ENCODE results near the gene COL5A1.

The COL5A1 gene

DNA sequence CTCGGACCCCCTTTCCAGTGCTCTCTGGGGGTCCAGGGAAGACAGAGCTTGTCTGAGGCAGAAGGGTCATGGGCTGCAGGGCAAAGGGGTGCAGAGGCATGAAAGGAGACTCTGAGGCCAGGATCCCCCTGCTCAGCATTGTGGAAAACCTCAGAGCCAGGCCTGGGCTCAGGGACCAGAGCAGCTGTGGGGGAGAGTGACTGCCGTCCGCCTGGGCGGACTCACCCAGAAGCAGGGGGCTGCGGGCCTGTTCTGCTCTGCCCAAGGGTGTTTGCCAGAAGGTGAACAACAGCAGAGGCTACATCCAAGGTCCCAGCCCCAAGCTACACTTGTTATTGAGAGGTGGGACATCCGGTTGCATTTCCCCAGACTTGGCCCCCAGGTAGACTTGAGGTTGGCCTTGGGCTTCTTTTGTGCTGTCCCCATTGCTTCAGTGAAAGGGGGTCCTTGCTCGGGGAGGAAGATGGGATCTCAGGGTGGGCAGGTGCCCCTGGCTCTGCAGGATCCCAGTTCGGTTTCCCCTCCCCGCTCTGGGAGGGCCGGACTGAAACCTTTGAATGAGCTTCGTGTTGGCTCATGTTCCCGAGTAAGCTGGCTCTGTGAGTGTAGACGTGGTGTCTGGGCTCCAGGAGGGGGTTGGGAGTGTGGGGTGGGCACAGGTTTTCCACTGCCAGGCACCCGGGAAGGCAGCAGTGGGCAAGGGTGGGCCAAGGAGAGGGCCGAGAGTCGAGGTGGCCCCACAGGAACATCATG lies 92.1 kb downstream of the COL5A1 start:
- H3K4me2 ChIP-seq = no peak overlapping the region
- H3K9me3 ChIP-seq = no peaks in the 10 kb centered on the region
- no peak for TF ChIP-seq Cebpa-rat (IDR thresholded peaks at IDR 0.05)
- H3K9ac ChIP-seq = no peak overlapping the region
- peaks cover 37% of the 10 kb centered on the region for H3K4me1 ChIP-seq
- no peak overlapping the region for H3K27ac ChIP-seq
- peaks cover 53% of the 10 kb centered on the region for H3K36me3 ChIP-seq
- H3K27me3 ChIP-seq = no peaks in the 10 kb centered on the region
- peaks cover 26% of the 10 kb centered on the region for H4K20me1 ChIP-seq
- no peak overlapping the region for H3K4me3 ChIP-seq

DNA sequence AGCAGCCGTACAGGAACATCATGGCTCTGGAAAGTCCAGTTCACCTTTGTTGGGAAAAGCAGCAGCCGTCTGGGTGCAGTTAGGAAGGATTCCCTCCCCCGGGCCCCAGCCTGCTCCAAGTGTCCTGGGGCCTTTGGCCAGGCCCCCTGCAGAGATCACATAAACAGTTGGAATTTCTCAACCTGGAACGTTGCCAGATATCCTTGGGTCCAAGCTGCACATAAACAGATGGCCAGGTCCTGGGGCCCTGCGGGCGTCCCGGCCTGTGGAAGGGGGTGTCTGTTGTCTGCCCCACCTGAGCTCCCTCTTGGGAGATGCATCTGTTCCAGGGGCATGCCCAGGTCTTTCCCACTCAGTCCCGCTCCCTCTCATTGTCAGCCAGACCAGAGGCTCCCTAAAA lies 92.7 kb downstream of the COL5A1 start:
- Histone ChIP-seq H3K9ac (no peak overlapping the region), H3K36me3 (peaks cover 47% of the 10 kb centered on the region), H3K27ac (no peak overlapping the region), H3K9me3 (no peaks in the 10 kb centered on the region), H3K4me2 (no peak overlapping the region), H3K27me3 (no peaks in the 10 kb centered on the region), H3K4me1 (peaks cover 37% of the 10 kb centered on the region), H4K20me1 (peaks cover 24% of the 10 kb centered on the region), H3K4me3 (no peak overlapping the region)
- TF ChIP-seq Cebpa-rat (IDR thresholded peaks at IDR 0.05) = no peak

DNA sequence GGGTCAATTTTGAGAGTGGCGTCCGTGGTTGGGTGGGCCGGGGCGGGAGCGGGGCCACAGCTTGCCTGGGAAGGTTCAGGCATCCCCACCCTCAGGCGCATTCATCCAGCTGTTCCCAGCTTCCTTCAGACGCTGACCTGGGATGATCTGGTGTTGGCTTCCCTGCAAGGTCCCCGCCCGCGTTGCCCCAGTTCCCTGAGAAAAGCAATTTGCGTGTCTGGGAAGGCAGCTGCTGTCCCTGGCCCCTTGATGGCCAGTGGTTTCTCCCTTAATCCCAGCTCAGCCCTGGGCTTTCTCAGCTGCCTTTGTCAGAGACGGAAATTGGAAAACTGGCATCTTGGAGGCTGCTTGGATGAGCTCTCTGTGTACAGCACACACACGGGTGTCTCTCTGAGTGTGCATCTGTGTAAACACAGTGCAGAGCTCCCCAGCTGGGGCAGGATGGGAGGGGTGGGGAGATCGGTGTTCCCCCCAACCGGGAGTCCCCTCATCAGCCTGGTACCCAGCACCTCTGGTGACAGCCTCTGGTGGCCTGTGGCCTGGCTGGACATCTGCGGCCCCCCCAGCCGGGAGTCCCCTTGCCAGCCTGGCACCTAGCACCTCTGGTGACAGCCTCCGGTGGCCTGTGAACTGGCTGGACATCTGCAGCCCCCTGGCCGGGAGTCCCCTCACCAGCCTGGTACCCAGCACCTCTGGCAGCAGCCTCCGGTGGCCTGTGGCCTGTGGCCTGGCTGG lies 94.0 kb downstream of the COL5A1 start:
- no peak overlapping the region for H3K27ac ChIP-seq
- H3K9ac ChIP-seq = no peak overlapping the region
- H3K4me2 ChIP-seq = no peak overlapping the region
- no peaks in the 10 kb centered on the region for H3K27me3 ChIP-seq
- H4K20me1 ChIP-seq = peaks cover 33% of the 10 kb centered on the region
- H3K4me3 ChIP-seq = no peak overlapping the region
- TF ChIP-seq Cebpa-rat (IDR thresholded peaks at IDR 0.05) = no peak
- peaks cover 46% of the 10 kb centered on the region for H3K36me3 ChIP-seq
- no peaks in the 10 kb centered on the region for H3K9me3 ChIP-seq
- peaks cover 43% of the 10 kb centered on the region for H3K4me1 ChIP-seq

GRCh38 chr9:134736791-134737497 lies 95.3 kb downstream of the COL5A1 start:
- H3K36me3 ChIP-seq = peaks cover 37% of the 10 kb centered on the region
- no peak overlapping the region for H3K4me3 ChIP-seq
- peak overlapping the region; percentile 76 for H3K4me2 ChIP-seq
- H3K4me1 ChIP-seq = peaks cover 48% of the 10 kb centered on the region
- no peaks in the 10 kb centered on the region for H3K9me3 ChIP-seq
- peaks cover 40% of the 10 kb centered on the region for H4K20me1 ChIP-seq
- no peaks in the 10 kb centered on the region for H3K27me3 ChIP-seq
- TF ChIP-seq Cebpa-rat (IDR thresholded peaks at IDR 0.05) = no peak
- H3K9ac ChIP-seq = no peak overlapping the region
- H3K27ac ChIP-seq = no peak overlapping the region

GRCh38 chr9:134737842-134738580 lies 96.4 kb downstream of the COL5A1 start:
- Histone ChIP-seq H3K4me3 (no peak overlapping the region), H3K4me1 (peaks cover 55% of the 10 kb centered on the region), H3K27ac (no peak overlapping the region), H3K9ac (no peak overlapping the region), H3K4me2 (peak overlapping the region; percentile 76), H3K36me3 (peaks cover 32% of the 10 kb centered on the region; the same call in 1 of the 2 replicates), H3K27me3 (no peaks in the 10 kb centered on the region), H4K20me1 (peaks cover 51% of the 10 kb centered on the region), H3K9me3 (no peaks in the 10 kb centered on the region)
- TF ChIP-seq Cebpa-rat (IDR thresholded peaks at IDR 0.05) = no peak

DNA sequence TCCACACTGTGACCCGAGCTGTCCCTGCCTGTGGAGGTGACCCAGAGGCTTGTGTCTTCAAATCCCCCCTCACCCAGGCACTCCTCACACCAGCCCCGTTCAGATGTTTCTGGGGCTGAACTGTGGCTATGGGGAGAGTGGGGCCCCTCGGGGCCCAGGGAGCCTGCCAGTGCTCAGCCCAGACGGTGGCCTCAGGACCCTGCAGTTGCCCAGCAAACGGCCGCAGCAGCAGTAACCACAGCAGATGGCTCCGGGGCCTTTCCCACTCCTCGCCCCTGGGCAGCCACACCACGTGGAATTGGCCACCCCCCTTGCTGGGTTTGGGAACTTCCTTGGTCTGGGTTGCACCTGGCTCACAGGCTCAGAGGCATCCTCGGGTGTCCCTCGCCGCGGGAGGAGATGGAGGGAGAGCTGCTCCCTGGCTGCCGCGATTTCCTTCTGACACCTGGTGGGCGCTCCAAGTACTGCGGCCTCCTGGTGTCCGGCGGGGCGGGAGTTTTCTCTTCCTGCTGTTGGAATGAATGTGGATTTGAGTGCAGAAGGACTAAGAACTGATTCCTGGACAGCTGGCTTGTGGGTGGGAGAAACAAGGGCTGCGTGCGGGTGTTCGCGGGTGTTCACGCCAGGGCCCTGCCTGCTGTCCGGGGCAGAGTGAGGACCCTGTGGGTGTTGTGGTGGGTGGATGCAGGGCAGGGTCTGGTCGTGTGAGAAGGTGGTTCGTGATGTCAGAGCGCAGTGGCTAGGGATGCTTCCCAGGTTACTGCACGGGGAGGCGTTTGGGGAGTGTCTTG lies 97.5 kb downstream of the COL5A1 start:
- Histone ChIP-seq H3K9ac (no peak overlapping the region), H4K20me1 (peaks cover 61% of the 10 kb centered on the region)

DNA sequence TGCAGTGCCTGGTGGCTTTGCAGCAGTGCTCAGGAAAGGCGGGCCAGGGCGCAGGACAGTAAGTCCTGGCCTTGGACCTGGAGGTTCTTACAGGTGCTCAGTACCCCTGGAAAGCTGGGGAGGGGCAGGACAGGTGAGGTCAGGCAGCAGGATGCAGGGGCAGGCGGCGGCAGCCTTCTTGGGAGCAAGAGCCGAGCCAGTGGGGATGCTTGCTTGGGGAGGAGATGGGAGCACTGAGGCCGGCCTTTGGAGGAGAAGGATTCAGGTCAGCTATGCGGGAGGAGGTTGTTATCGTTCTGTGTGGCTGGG lies 98.0 kb downstream of the COL5A1 start:
- peaks cover 4% of the 10 kb centered on the region for H3K9me3 ChIP-seq
- no peak overlapping the region for H3K9ac ChIP-seq
- no peaks in the 10 kb centered on the region for H3K27me3 ChIP-seq
- no peak overlapping the region for H3K4me2 ChIP-seq
- no peak overlapping the region for H3K4me3 ChIP-seq
- no peak for TF ChIP-seq Cebpa-rat (IDR thresholded peaks at IDR 0.05)
- H3K36me3 ChIP-seq = peaks cover 32% of the 10 kb centered on the region
- no peak overlapping the region for H3K27ac ChIP-seq
- H4K20me1 ChIP-seq = peaks cover 61% of the 10 kb centered on the region
- H3K4me1 ChIP-seq = peaks cover 63% of the 10 kb centered on the region

More for the DNA sequence above, 97.5 kb downstream of the COL5A1 start:
- no peaks in the 10 kb centered on the region for H3K9me3 ChIP-seq
- H3K36me3 ChIP-seq = peaks cover 31% of the 10 kb centered on the region
- no peak overlapping the region for H3K4me3 ChIP-seq
- H3K27me3 ChIP-seq = no peaks in the 10 kb centered on the region
- no peak for TF ChIP-seq Cebpa-rat (IDR thresholded peaks at IDR 0.05)
- peak overlapping the region; percentile 14; the same call in 1 of the 2 replicates for H3K27ac ChIP-seq
- peak overlapping the region; percentile 76 for H3K4me2 ChIP-seq
- H3K4me1 ChIP-seq = peaks cover 62% of the 10 kb centered on the region

GRCh38 chr9:134740071-134740470 lies 98.5 kb downstream of the COL5A1 start:
- Histone ChIP-seq H3K27ac (no peak overlapping the region), H4K20me1 (peaks cover 61% of the 10 kb centered on the region), H3K36me3 (peaks cover 36% of the 10 kb centered on the region), H3K4me2 (no peak overlapping the region), H3K27me3 (no peaks in the 10 kb centered on the region), H3K9ac (no peak overlapping the region), H3K4me3 (no peak overlapping the region), H3K4me1 (peaks cover 63% of the 10 kb centered on the region), H3K9me3 (peaks cover 8% of the 10 kb centered on the region)
- no peak for TF ChIP-seq Cebpa-rat (IDR thresholded peaks at IDR 0.05)

- Histone ChIP-seq H3K4me1 (peaks cover 57% of the 10 kb centered on the region), H4K20me1 (peaks cover 58% of the 10 kb centered on the region), H3K4me3 (no peak overlapping the region), H3K27me3 (no peaks in the 10 kb centered on the region), H3K9ac (no peak overlapping the region), H3K36me3 (peaks cover 54% of the 10 kb centered on the region), H3K27ac (no peak overlapping the region), H3K4me2 (no peak overlapping the region; the same call in 1 of the 2 replicates), H3K9me3 (peaks cover 23% of the 10 kb centered on the region)
- TF ChIP-seq Cebpa-rat (IDR thresholded peaks at IDR 0.05) = no peak
Observed at GRCh38 chr9:134741846-134742245, 100.2 kb downstream of the COL5A1 start.
